HG02588 (cell line): Measurements from ENCODE around the gene POU5F1.
"Not testable (repeated sequence)": the region's sequence is repeated elsewhere in the genome, so short reads cannot be mapped to it uniquely, and the experiment has no call there.

Source experiments
- ATAC-seq: cut with Tn5 transposase; IDR thresholded peaks from one replicate; pipeline ENCODE4 v1.9.1; 2021; ENCODE audit warnings: mild to moderate bottlenecking, moderate library complexity; ENCODE audit not compliant: unreplicated experiment

POU5F1 gene

GRCh38 chr6:31169123-31169857 is 1.2 kb downstream of the POU5F1 start:
- no peak for ATAC-seq

- no peak for ATAC-seq
These were observed 1.9 kb downstream of the POU5F1 start for GRCh38 chr6:31168606-31169005.

DNA sequence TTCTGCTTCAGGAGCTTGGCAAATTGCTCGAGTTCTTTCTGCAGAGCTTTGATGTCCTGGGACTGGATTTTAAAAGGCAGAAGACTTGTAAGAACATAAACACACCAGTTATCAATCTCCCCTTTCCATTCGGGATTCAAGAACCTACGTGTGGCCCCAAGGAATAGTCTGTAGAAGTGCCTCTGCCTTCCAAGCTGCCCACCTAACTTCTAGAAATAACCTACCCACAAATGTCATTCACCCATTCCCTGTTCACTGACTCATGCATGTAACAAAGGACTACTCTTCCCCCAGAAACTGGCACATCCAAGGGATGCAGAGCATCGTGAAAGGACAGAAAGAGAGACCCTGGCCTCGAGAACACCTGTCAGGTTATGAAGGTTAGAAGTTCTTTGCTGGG is 4.5 kb downstream of the POU5F1 start:
- no peak for ATAC-seq

GRCh38 chr6:31165064-31165832 is 5.2 kb downstream of the POU5F1 start:
- not testable (repeated sequence) for ATAC-seq

- not testable (repeated sequence) for ATAC-seq
These were observed 5.9 kb downstream of the POU5F1 start for GRCh38 chr6:31164475-31165063.

GRCh38 chr6:31163922-31164321 is 6.6 kb downstream of the POU5F1 start:
- ATAC-seq = no peak

GRCh38 chr6:31162463-31163165 is 7.9 kb downstream of the POU5F1 start:
- ATAC-seq = no peak

DNA sequence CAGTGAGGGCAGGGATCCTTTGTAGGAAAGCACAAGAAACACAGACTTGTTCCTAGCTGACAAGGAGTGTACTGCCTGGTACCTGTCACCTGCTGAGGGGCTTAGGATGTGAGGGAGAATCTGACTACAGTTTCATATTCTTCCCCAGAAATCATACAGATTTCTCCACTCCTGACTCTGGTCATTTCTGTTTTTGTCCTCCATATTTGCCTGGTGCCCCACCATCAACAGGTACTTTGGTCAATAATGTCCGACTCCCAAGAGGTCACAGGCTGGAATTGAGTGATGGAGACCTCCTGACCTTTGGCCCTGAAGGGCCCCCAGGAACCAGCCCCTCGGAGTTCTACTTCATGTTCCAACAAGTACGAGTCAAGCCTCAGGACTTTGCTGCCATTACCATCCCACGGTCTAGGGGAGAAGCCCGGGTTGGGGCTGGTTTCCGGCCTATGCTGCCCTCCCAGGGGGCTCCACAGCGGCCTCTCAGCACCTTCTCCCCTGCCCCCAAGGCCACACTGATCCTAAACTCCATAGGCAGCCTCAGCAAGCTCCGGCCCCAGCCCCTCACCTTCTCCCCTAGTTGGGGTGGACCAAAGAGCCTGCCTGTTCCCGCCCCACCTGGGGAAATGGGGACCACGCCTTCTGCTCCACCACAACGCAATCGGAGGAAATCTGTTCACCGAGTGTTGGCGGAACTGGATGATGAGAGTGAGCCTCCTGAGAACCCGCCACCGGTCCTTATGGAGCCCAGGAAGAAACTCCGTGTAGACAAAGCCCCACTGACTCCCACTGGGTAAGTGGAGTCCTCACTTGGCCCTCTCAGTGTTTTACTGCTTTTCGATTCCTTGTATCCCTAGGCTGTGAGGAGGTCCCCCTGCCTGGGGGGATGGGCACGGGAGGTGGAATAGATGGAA is 9.0 kb downstream of the POU5F1 start:
- no peak for ATAC-seq

- no peak for ATAC-seq
These were observed 11.3 kb downstream of the POU5F1 start for GRCh38 chr6:31158863-31159855.

- peak; percentile 81 for ATAC-seq
These were observed 12.2 kb downstream of the POU5F1 start, which contains the start of gene TCF19 for GRCh38 chr6:31158140-31158862. TSS of gene TCF19 (plus strand) at chr6:31158589. CDS start at chr6:31159470, 881 bp downstream.

DNA sequence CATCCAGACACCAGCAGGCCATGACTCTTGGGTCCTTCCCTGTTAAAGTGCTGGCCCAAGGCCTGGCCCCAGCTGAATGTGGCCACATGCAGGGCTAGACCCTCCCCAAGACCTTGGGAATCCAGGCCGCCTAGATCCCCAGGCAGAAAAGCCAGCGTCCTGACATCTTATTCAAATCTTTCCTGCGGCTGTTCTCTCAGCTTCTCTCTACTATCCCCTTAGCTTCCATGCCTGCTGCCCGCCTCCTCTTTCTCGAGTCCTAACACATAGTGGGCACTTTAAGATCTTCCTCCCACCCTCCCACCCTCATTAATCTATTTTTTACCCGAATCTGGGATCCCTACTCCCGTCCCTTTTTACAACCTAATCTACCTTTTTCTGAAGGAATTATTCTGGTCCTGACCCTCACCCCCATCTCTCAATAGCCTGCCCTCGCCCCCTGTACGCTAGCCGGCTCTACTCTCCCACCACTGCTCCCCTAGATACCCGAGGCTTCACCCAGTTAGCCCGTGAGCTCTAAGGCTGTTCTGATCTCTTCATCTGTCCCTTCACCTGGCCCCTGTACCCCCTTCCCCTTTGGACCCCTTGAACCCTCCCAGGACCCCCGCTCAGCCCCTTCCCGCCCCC is 12.9 kb downstream of the POU5F1 start, which contains the start of gene CCHCR1:
Gene CCHCR1, minus strand, starts transcription at position 290 of the 627 bp plus-strand sequence. Its CDS starts 202 bp downstream, at position 88.
- ATAC-seq = peak; percentile 2

- no peak for ATAC-seq
These were observed 13.8 kb downstream of the POU5F1 start for GRCh38 chr6:31156641-31157040.

DNA sequence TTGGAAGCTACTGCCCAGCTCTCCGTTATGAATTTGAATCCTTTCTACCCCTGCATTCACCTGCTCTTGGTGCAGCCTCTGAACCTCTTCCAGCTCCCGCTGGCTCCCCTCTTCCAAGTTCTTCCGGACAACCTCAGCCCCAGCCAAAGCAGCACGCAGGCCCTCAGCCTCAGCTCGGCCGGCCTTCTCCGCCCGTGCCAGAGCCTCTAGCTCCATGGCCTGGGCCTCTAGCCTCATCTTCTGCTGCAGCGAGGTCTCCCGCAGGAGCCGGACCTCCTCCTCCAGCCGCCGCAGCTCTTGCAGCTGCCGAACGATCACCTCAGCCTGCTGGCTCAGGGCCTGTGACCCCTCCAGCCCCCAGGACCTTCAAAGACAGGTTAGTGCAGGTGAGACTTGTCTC is 16.0 kb downstream of the POU5F1 start:
- no peak for ATAC-seq

- ATAC-seq = no peak
These were observed 17.7 kb downstream of the POU5F1 start for GRCh38 chr6:31152781-31153180.

GRCh38 chr6:31149827-31150447 is 20.5 kb downstream of the POU5F1 start:
- ATAC-seq = no peak

- no peak for ATAC-seq
These were observed 25.1 kb downstream of the POU5F1 start for GRCh38 chr6:31145386-31145785.

DNA sequence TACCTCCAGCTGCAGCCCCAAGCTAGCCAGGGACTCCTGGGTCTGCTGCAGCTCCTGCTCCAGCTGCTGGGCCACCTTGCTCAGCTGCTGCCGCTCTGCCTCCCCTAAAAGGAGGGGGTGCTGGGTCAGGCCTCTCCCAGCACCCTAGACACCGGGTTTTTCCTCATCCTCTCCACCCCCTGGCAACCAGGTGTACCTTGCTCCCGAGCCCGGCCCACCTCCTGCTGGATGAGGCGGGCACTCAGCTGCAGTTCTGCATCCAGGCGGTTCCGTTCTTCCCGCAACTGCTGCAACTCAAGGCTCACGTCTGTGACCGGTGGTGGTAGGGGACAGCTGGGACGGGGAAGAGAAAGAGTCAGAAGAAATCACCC is 25.5 kb downstream of the POU5F1 start:
- ATAC-seq = no peak
